Neural progenitor cell (in vitro differentiated cells): ENCODE results near the gene JRKL. TPM values are rescaled to one million over a fixed set of nuclear protein-coding genes. Genes with fewer than 3 reads are reported as not detected.
A peak's percentile ranks its signal among the peaks of the same experiment; 100 is the strongest.
"Not testable (repeated sequence)": the region's sequence is repeated elsewhere in the genome, so short reads cannot be mapped to it uniquely, and the experiment has no call there.

Source experiments
- DNase-seq: peaks from one replicate; pipeline ENCODE4 v3.0.0-alpha.2; 2016; ENCODE audit warnings: low spot score
- H2AFZ ChIP-seq: fragments of 200-600 bp; sonication (generic); replicated peaks from 2 replicates; pipeline ENCODE4 v1.6.1; 2016; ENCODE audit warnings: antibody characterized with exemption
- H3F3A ChIP-seq: fragments of 200-600 bp; sonication (generic); 2 replicates; pipeline ENCODE4 v1.6.1; 2016; ENCODE audit warnings: antibody characterized with exemption, low read depth
- H3K27ac ChIP-seq: fragments of 200-600 bp; sonication (generic); 2 replicates; pipeline ENCODE4 v1.5.1; 2016; ENCODE audit warnings: mild to moderate bottlenecking
- H3K27me3 ChIP-seq: fragments of 200-600 bp; sonication (generic); 2 replicates; pipeline ENCODE4 v1.6.1; 2016; ENCODE audit warnings: mild to moderate bottlenecking, moderate library complexity
- H3K36me3 ChIP-seq: fragments of 200-600 bp; sonication (generic); 2 replicates; pipeline ENCODE4 v1.5.1; 2016
- H3K4me1 ChIP-seq: fragments of 200-600 bp; sonication (generic); 2 replicates; pipeline ENCODE4 v1.6.1; 2016; ENCODE audit warnings: mixed run types
- H3K4me2 ChIP-seq: fragments of 200-600 bp; sonication (generic); 2 replicates; pipeline ENCODE4 v1.6.1; 2016
- H3K4me3 ChIP-seq: fragments of 200-600 bp; sonication (generic); 2 replicates; pipeline ENCODE4 v1.5.1; 2016
- H3K79me2 ChIP-seq: fragments of 200-600 bp; sonication (generic); 2 replicates; pipeline ENCODE4 v1.6.1; 2016; ENCODE audit warnings: low read depth
- H3K9ac ChIP-seq: fragments of 200-600 bp; sonication (generic); 2 replicates; pipeline ENCODE4 v1.6.1; 2016
- H3K9me3 ChIP-seq: fragments of 200-600 bp; sonication (generic); 2 replicates; pipeline ENCODE4 v1.5.1; 2016; ENCODE audit warnings: low read depth
- H4K20me1 ChIP-seq: fragments of 200-600 bp; sonication (generic); 2 replicates; pipeline ENCODE4 v1.6.1; 2016; ENCODE audit warnings: low read depth
- H3K27ac Mint-ChIP-seq: 3 replicates; pipeline ENCODE4 v1.8.0; 2021; ENCODE audit warnings: mixed read lengths
- H3K27me3 Mint-ChIP-seq: 2 replicates; pipeline ENCODE4 v1.8.0; 2022; ENCODE audit warnings: low read depth, mild to moderate bottlenecking, inconsistent platforms, moderate library complexity, mixed read lengths; ENCODE audit not compliant: insufficient read depth
- H3K36me3 Mint-ChIP-seq: 3 replicates; pipeline ENCODE4 v1.8.0; 2021; ENCODE audit warnings: mixed read lengths
- H3K4me1 Mint-ChIP-seq: 3 replicates; pipeline ENCODE4 v1.8.0; 2021; ENCODE audit warnings: mixed read lengths
- H3K4me3 Mint-ChIP-seq: 3 replicates; pipeline ENCODE4 v1.8.0; 2021; ENCODE audit warnings: mild to moderate bottlenecking, moderate library complexity, mixed read lengths
- H3K9me3 Mint-ChIP-seq: 3 replicates; pipeline ENCODE4 v1.8.0; 2020; ENCODE audit warnings: mixed read lengths
- EZH2 ChIP-seq: fragments of 200-600 bp; sonication (generic); IDR thresholded peaks from 2 replicates; pipeline ENCODE4 v1.6.1; 2017; ENCODE audit warnings: antibody characterized with exemption, mild to moderate bottlenecking, moderate library complexity
- EZH2phosphoT487 ChIP-seq: fragments of 200-600 bp; sonication (generic); IDR thresholded peaks from 2 replicates; pipeline ENCODE4 v1.6.1; 2017; ENCODE audit warnings: antibody characterized with exemption
- total RNA-seq: library from RNA; depleted of rRNA; stranded (reverse); fragments of >200 nt; gene quantifications from 2 replicates; pipeline ENCODE4 v1.2.3, GENCODE V29; 2015; ENCODE audit warnings: low replicate concordance
- TF ChIP-seq, protein P1 (sequence below): fragments of 200-600 bp; sonication (generic); IDR thresholded peaks from 2 replicates; pipeline ENCODE4 v1.5.1; 2017; ENCODE audit warnings: antibody characterized with exemption, mild to moderate bottlenecking

JRKL gene
- total RNA-seq, 1 donor from 2014 or later: 13.4 TPM

DNA sequence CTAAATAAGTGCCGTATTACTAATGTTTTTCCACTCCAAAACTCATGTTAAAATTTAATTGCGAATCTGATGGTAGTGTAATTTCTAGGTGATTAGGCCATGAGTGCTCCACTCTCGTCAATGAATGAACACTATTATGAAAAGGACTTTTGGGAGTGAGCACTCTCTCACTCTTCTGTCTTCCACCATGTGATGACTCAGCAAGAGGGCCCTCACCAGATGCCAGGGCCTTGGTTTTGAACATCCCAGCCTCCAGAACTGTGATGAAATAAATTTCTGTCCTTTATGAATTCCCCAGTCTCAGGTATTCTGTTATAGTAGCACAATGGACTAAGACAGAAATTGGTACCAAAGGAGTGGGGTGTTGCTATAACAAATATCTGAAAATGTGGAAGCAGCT, 8.1 kb downstream of the JRKL start:
- Mint-ChIP-seq H3K27me3 (no peaks in the 10 kb centered on the region), H3K4me1 (no peaks in the 10 kb centered on the region), H3K9me3 (no peaks in the 10 kb centered on the region), H3K27ac (no peak overlapping the region), H3K36me3 (no peaks in the 10 kb centered on the region), H3K4me3 (no peak overlapping the region)
- peaks cover 8% of the 10 kb centered on the region for H3F3A ChIP-seq
- H3K27me3 ChIP-seq: no peaks in the 10 kb centered on the region
- TF ChIP-seq, protein P1, sequence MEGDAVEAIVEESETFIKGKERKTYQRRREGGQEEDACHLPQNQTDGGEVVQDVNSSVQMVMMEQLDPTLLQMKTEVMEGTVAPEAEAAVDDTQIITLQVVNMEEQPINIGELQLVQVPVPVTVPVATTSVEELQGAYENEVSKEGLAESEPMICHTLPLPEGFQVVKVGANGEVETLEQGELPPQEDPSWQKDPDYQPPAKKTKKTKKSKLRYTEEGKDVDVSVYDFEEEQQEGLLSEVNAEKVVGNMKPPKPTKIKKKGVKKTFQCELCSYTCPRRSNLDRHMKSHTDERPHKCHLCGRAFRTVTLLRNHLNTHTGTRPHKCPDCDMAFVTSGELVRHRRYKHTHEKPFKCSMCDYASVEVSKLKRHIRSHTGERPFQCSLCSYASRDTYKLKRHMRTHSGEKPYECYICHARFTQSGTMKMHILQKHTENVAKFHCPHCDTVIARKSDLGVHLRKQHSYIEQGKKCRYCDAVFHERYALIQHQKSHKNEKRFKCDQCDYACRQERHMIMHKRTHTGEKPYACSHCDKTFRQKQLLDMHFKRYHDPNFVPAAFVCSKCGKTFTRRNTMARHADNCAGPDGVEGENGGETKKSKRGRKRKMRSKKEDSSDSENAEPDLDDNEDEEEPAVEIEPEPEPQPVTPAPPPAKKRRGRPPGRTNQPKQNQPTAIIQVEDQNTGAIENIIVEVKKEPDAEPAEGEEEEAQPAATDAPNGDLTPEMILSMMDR: no peak
- no peak for TF ChIP-seq EZH2phosphoT487
- TF ChIP-seq EZH2: no peak
- no peaks in the 10 kb centered on the region for H3K4me1 ChIP-seq
- no peaks in the 10 kb centered on the region for H3K9me3 ChIP-seq
- DNase-seq: no peak
- H3K36me3 ChIP-seq: no peaks in the 10 kb centered on the region
- H3K79me2 ChIP-seq: no peaks in the 10 kb centered on the region
- H3K9ac ChIP-seq: no peak overlapping the region
- H3K4me3 ChIP-seq: no peak overlapping the region
- H4K20me1 ChIP-seq: no peaks in the 10 kb centered on the region
- no peak overlapping the region for H3K4me2 ChIP-seq
- H2AFZ ChIP-seq: no peak overlapping the region
- no peak overlapping the region for H3K27ac ChIP-seq

DNA sequence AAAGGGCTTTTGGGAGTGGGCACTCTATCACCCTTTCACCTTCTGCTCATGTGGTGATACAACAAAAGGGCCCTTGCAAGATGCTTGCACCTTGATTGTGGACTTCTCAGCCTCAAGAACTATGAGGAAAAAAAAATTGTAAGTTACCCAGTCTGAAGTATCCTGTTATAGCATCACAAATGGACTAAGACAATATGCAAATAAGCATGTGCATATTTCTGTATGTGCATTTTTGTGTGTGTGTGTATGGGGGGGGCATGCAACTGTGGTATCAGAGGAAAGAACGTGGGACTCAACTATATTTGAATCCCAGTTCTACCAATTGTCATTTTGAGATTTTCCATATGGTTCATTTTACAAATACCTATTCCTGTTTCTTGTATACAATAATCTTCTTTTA, 10.9 kb downstream of the JRKL start:
- Histone ChIP-seq H2AFZ (no peak overlapping the region), H3K4me3 (no peak overlapping the region), H4K20me1 (no peaks in the 10 kb centered on the region), H3K36me3 (no peaks in the 10 kb centered on the region), H3F3A (no peaks in the 10 kb centered on the region), H3K4me2 (no peak overlapping the region), H3K9ac (no peak overlapping the region), H3K4me1 (no peaks in the 10 kb centered on the region), H3K79me2 (no peaks in the 10 kb centered on the region), H3K9me3 (no peaks in the 10 kb centered on the region), H3K27me3 (no peaks in the 10 kb centered on the region), H3K27ac (no peak overlapping the region)
- Mint-ChIP-seq H3K4me1 (no peaks in the 10 kb centered on the region), H3K9me3 (no peaks in the 10 kb centered on the region), H3K27me3 (no peaks in the 10 kb centered on the region), H3K4me3 (no peak overlapping the region), H3K36me3 (no peaks in the 10 kb centered on the region), H3K27ac (no peak overlapping the region)
- DNase-seq: no peak
- TF ChIP-seq, protein P1: no peak
- TF ChIP-seq EZH2: no peak
- TF ChIP-seq EZH2phosphoT487: no peak

DNA sequence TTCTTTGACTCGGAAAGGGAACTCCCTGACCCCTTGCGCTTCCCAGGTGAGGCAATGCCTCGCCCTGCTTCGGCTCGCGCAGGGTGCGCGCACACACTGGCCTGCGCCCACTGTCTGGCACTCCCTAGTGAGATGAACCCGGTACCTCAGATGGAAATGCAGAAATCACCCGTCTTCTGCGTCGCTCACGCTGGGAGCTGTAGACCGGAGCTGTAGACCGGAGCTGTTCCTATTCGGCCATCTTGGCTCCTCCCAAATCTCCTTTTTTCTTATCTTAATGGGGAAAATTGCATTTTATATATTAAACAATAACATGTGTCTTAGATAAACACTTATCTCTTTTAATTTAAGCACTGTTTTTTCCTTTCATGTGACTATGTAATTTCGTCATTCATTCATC, 21.6 kb downstream of the JRKL start:
- peak overlapping the region; percentile 69 for H3K4me3 Mint-ChIP-seq
- H3K4me3 ChIP-seq: peak overlapping the region; percentile 42
- H3K27me3 Mint-ChIP-seq, H3K27me3 ChIP-seq, H3K27ac Mint-ChIP-seq, H3K9me3 ChIP-seq, H3K4me1 Mint-ChIP-seq, H4K20me1 ChIP-seq, H3K36me3 Mint-ChIP-seq, H3K79me2 ChIP-seq, H3F3A ChIP-seq, DNase-seq, H3K36me3 ChIP-seq, H3K9ac ChIP-seq, H3K27ac ChIP-seq, H3K4me1 ChIP-seq: not testable (repeated sequence)
- H2AFZ ChIP-seq: peak overlapping the region; percentile 87
- H3K4me2 ChIP-seq: peak overlapping the region; percentile 67
- H3K9me3 Mint-ChIP-seq: peaks cover 11% of the 10 kb centered on the region

DNA sequence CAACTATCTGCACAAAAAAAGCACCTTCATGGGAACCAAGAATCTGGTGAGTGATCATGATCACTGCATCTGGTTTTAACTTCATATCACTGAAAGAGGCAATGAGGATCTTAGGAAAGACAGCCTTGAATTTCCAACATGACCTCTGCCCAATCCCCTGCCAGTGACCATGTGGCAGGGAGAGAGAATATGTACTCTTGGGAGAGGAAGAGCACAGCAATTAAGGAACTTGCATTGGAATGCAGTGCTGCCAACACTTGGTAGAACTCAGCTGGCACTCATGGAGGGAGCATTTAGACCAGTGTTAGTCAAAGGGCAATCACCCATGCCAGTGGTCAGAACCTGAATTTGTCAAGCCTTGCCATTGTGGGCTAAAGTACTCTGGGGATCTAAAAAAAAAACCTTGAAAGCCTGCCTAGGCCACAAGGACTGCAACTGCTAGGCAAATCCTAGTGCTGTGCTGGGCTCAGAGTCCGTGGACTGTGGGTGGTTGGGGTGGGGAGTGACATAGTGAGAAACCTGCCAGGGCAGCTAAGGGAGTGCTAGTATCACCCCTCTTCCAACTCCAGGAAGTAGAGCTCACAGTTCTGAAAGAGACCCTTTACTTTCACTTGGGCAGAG, 23.1 kb downstream of the JRKL start:
- no peak overlapping the region for H2AFZ ChIP-seq
- H3K4me3 Mint-ChIP-seq: no peak overlapping the region
- peaks cover 5% of the 10 kb centered on the region for H3K4me1 Mint-ChIP-seq

More for the DNA sequence above, 23.1 kb downstream of the JRKL start:
- Histone ChIP-seq H3F3A (no peaks in the 10 kb centered on the region), H3K9ac (no peak overlapping the region), H4K20me1 (no peaks in the 10 kb centered on the region), H3K4me2 (no peak overlapping the region), H3K36me3 (no peaks in the 10 kb centered on the region), H3K4me1 (peaks cover 3% of the 10 kb centered on the region), H3K79me2 (no peaks in the 10 kb centered on the region), H3K27ac (no peak overlapping the region), H3K27me3 (no peaks in the 10 kb centered on the region), H3K9me3 (no peaks in the 10 kb centered on the region), H3K4me3 (no peak overlapping the region)
- H3K36me3 Mint-ChIP-seq: peaks cover 5% of the 10 kb centered on the region
- no peak for DNase-seq
- no peak for TF ChIP-seq EZH2
- H3K27me3 Mint-ChIP-seq: no peaks in the 10 kb centered on the region
- H3K27ac Mint-ChIP-seq: no peak overlapping the region
- H3K9me3 Mint-ChIP-seq: peaks cover 11% of the 10 kb centered on the region
